GM21515 (cell line): Measurements from ENCODE around the gene KIAA0930.
"Not testable (repeated sequence)": the region's sequence is repeated elsewhere in the genome, so short reads cannot be mapped to it uniquely, and the experiment has no call there.

Experiments
- ATAC-seq: cut with Tn5 transposase; IDR thresholded peaks from one replicate; pipeline ENCODE4 v1.9.1; 2021; ENCODE audit not compliant: unreplicated experiment

KIAA0930 gene

DNA sequence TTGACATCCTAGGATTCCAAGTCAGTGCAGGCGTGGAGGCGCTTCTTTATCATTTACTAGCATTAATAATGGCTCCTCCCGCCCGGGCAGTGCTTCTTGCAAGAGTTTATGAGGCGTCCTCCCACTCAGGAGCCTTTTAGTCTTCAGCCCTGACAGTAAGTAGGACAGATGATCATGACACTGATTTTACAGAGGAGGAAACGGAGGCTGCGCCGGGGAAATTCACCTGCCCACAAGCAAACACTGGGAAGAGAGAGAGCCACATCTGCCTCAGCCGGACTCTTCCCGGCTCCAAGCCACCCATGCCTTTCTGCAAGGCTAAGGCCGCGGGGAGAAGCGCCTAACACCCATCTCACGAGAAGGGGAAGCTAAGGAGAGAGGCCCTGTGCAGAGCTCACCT is 35.9 kb downstream of the KIAA0930 start:
- no peak for ATAC-seq

GRCh38 chr22:45204241-45204640 is 36.5 kb downstream of the KIAA0930 start:
- no peak for ATAC-seq

DNA sequence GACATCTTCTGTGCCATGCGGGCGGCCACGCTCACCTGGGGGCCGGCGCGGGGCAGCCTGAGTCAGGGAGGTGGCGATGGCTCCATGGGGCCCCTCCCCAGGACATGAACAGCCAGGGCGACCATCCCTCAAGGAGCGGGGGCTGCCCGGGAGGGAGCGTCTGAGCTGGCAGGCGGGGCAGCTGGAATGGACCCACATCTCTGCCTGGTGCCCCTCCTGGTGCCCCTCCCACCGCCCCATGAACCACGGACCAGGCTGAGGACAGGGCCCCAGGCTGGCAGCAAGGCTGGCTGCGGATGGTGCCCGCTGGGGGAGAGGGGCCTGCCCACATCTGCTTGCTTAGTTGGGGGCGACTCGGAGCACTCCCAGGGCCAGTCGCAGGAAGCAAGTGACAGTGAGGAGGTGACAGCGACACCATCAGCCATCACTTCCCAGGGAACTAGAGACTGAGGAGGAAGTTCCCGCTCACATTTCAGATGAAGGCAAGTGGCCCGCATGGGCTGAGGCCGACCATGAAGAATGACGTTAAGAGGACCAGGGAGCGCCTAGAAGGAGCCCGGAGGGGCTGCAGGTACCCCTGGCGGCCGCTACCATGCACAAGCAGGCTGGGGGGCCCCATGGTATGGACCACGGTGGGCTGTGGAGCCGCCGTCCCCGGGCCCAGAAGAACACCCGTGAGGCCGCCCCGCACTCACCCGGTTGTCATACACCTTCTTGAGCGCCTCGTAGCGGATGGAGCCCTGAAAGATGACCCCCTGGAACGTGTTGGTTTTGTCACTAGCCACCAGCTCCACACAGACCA is 37.3 kb downstream of the KIAA0930 start:
- no peak for ATAC-seq

- ATAC-seq: no peak
Measured at GRCh38 chr22:45202333-45203149, 38.2 kb downstream of the KIAA0930 start.

GRCh38 chr22:45201678-45202332 is 38.9 kb downstream of the KIAA0930 start:
- ATAC-seq: no peak

GRCh38 chr22:45200860-45201511 is 39.7 kb downstream of the KIAA0930 start:
- ATAC-seq: no peak

- no peak for ATAC-seq
Measured at GRCh38 chr22:45200230-45200629, 40.5 kb downstream of the KIAA0930 start.

- ATAC-seq: no peak
Measured at GRCh38 chr22:45199723-45200122, 41.0 kb downstream of the KIAA0930 start.

DNA sequence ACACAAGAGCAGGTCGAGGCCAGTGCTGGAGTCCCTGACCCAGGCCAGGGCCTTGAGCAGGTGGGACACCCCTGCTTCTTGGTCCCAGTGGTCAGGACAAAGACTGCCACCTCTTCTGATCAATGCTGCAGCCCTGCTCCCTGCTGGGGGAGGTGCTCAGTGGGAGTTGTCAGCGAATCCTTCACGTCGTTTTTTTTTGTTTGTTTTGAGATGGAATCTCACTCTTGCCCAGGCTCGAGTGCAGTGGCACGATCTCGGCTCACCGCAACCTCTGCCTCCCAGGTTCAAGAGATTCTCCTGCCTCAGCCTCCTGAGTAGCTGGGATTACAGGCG is 42.3 kb downstream of the KIAA0930 start:
- ATAC-seq: no peak

- no peak for ATAC-seq
Measured at GRCh38 chr22:45197606-45198462, 42.9 kb downstream of the KIAA0930 start.

DNA sequence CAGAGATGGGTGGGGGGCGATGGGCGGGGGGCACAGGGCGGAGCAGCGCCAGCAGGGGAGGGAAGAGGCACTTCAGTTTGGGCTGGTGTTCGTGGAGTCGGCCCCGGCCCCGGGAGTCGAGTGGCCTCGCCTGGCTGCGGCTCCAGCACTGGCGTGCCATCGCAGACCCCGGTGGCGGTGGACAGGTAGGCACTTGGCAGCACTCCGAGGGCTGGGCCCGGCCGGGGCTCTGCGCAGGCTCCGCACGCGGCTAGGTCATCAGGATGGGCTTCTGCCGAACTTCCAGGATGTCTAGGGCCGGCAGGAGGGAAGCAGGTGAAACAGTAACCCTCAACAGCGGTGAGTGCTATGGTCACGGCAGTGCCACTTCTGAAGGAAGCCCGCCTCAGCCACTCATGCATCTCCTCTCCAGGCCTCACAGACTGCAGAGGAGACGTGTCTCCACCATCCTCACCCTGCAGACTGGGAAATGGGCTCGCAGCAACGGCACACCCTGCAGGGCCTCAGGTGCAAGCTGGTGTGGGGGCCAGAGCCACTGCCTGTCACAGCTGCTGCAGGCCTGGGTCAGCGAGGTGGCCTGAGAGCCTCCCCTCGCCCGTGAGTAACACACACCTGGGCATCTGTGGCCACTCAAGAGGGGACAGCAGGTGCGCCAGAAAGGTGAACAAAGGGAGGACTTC is 43.6 kb downstream of the KIAA0930 start:
- no peak for ATAC-seq

DNA sequence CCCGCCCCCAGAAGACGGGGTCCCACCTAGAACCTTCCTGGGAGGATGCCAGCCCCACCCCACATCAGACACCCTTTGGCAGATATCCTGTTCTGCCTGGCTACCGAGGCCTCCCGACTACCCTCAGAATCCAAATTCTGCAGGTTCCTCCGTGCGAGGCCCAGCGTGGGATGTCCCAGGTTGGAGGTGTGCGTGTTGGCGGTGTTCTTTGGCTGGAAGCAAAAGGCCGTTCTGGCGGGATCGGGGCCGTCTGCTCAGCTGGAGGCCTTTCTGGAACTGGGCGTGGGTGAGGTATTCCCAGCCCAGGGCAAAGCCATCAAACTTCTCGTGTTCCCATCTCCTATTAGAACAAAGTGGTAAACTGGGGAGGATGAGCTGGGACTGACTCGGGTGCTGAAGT is 44.4 kb downstream of the KIAA0930 start:
- ATAC-seq: no peak

DNA sequence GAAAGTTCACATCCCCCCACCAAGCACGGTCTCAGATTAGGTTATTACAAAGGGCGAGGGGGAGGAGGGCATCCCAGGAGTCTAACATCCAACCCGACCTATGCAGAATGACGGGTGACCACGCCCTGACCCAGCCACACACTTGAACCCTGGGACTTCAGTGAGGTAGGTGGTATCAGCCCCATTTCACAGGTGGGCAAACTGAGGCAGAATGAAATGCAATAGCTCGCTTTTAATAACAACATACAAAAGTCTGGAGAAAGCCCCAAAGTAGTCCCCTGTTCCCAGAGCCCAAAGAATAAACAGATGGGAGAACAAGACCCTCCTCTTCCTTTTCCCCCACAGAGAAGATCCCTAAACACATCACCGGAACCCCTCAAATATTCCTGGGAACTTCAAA is 45.1 kb downstream of the KIAA0930 start:
- no peak for ATAC-seq

DNA sequence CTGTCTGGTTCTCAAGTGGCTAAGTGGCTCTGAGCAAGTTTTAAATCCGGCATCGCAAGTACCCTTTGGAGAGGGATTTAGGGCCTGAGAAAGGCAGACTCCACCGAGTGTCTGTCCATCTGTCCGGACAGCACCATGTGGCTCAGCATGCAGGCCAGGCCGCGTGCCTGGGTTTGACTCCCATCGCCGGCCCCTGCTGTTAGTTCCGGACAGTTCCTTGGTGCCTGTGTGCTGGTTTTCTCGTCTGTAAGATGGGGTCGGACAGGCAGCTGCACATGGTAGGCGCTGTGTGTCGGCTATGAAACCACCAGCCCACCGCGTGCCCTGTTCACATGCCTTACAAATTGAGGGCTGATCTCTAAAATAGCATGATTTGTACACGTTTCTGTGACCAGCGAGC is 46.0 kb downstream of the KIAA0930 start:
- no peak for ATAC-seq

DNA sequence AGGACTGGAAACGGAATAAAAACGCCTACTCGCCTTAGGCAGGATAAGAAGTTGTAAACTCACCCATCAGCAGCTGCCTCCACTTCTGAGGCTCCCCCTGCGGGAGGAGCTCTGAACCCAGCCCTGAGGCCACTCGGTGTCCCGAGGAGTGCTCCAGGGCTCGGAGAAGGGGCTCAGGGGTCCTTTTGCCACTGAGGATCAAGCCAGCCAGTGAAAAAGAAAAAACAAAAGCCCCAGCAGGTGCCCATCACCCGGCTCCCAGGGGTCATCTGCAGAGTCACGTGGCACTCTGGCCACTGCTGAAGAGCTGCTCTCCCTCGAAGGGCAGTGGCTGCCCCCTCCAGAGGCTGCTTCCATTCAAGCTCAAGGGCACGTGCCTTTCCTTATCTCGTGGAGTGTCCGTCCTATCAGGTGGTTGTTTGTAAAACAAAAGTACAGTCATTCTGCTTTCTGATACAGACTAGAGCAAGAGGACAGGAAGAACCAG is 48.0 kb downstream of the KIAA0930 start:
- no peak for ATAC-seq

GRCh38 chr22:45191746-45192145 is 48.9 kb downstream of the KIAA0930 start:
- ATAC-seq: not testable (repeated sequence)

GRCh38 chr22:45190202-45190872 is 50.4 kb downstream of the KIAA0930 start:
- no peak for ATAC-seq

- no peak for ATAC-seq
Measured at GRCh38 chr22:45188779-45189178, 51.9 kb downstream of the KIAA0930 start.

DNA sequence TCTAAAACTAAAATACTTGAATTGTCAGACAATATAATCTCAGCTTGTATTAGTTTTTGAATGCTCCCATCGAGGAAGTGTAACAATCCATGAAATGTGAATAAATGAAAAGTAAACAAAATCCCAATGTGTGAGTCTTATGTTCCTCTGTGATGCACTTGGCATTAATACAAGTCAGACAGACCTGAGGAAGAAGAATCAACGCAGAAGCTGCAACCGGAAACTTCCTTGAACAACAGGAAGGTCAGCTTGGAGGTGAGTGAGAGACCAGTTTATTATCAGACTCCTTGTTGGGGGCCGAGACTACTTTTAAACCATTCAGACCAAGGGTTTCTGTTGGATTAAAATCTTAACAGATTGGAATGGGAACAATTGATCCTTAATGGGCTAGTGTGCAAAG is 52.8 kb downstream of the KIAA0930 start:
- ATAC-seq: no peak
